Fibroblast of the conjunctiva (primary cell): ENCODE data around the gene PTX4.

Experiments
- DNase-seq: peaks from one replicate; pipeline ENCODE4 v3.0.0-alpha.2; 2010; ENCODE audit warnings: low read depth

PTX4 gene

GRCh38 chr16:1500465-1501150, 11.9 kb upstream of the PTX4 start:
- no peak for DNase-seq

- DNase-seq, result no peak
These were observed 11.2 kb upstream of the PTX4 start for GRCh38 chr16:1499756-1500464.

- no peak for DNase-seq
These were observed 10.3 kb upstream of the PTX4 start for GRCh38 chr16:1498899-1499676.

GRCh38 chr16:1497014-1497598, 8.4 kb upstream of the PTX4 start:
- DNase-seq, result no peak

GRCh38 chr16:1496464-1496863, 7.7 kb upstream of the PTX4 start:
- no peak for DNase-seq

GRCh38 chr16:1495889-1496262, 7.1 kb upstream of the PTX4 start:
- no peak for DNase-seq

GRCh38 chr16:1495211-1495888, 6.6 kb upstream of the PTX4 start:
- no peak for DNase-seq

GRCh38 chr16:1494711-1495110, 6.0 kb upstream of the PTX4 start:
- no peak for DNase-seq

GRCh38 chr16:1494129-1494640, 5.4 kb upstream of the PTX4 start:
- peak; percentile 67 for DNase-seq

- DNase-seq, result no peak
These were observed 5.0 kb upstream of the PTX4 start for GRCh38 chr16:1493746-1494094.

GRCh38 chr16:1492923-1493745, 4.4 kb upstream of the PTX4 start, which contains the start of gene TELO2:
TSS of gene TELO2 (plus strand) at chr16:1493360. CDS start at chr16:1494282, 922 bp downstream.
- DNase-seq, result peak; percentile 38

GRCh38 chr16:1492082-1492922, 3.6 kb upstream of the PTX4 start:
- no peak for DNase-seq

- no peak for DNase-seq
These were observed 2.6 kb upstream of the PTX4 start for GRCh38 chr16:1491327-1491726.

- no peak for DNase-seq
These were observed 333 bp upstream of the PTX4 start for GRCh38 chr16:1489077-1489476.

GRCh38 chr16:1488054-1488601, 616 bp downstream of the PTX4 start:
- no peak for DNase-seq

GRCh38 chr16:1487395-1488053, 1.2 kb downstream of the PTX4 start:
- DNase-seq, result no peak

- DNase-seq, result no peak
These were observed 2.0 kb downstream of the PTX4 start for GRCh38 chr16:1486551-1487390.

GRCh38 chr16:1485847-1486496, 2.8 kb downstream of the PTX4 start:
- no peak for DNase-seq
